Skin epidermis (tissue), 12 donors: ENCODE data around the gene APC2.
"Not testable (repeated sequence)": the region's sequence is repeated elsewhere in the genome, so short reads cannot be mapped to it uniquely, and the experiment has no call there.

Source experiments
- H3K27ac ChIP-seq, 21 experiments: fragments of 200-600 bp; sonication (generic) in 11 of 21; one replicate each; pipeline ENCODE4 v1.5.0; 2020; ENCODE audit warnings: mild to moderate bottlenecking in 3 of 21, inconsistent platforms in 2 of 21, moderate library complexity in 2 of 21
- H3K4me3 ChIP-seq, 7 experiments: fragments of 200-600 bp; sonication (generic) in 2 of 7; one replicate each; pipeline ENCODE4 v1.5.0; 2020; ENCODE audit warnings: inconsistent platforms in 2 of 7, mild to moderate bottlenecking in 2 of 7, moderate library complexity in 1 of 7

The APC2 gene

DNA sequence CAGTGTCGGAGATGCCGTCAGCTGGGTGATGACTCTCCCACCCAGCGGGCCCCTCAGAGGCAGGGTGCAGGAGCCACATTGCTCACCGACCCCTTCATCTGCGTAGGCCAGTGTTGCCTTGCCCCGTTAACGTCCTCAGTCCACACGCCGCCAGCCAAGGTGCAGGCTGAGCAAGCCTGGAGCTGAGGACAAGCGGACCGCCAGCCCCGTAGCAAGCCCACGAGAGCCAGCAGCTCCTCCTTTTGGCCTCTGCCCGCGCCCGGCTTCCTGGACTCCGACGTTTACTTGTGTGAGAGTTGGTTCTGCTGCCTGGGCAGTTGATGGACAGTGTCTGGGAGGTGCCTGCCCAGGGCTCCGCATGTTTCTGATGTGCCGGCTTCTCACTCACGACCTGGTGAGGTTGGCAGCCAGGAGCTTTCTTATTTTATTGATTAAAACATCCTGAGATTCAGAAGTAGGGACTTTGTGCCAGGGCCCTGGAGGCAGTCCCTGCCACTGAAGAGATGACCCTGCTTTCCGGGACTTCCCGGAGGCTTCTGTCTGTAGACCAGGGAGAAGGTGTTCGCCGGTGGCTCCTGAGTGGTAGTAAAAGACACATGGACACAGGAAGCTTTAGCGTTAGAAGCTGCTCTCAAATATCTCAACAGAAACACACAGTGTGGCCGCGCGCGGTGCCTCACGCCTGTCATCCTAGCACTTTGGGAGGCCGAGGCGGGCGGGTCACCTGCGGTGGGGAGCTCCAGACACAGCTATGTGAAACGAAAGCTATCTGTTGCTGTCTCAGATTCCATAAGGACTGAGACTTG, 36.7 kb upstream of the APC2 start:
- Histone ChIP-seq H3K27ac (peak overlapping the region in 3 of 21 experiments; percentile 33 to 61 (median 57)), H3K4me3 (no peak overlapping the region)

DNA sequence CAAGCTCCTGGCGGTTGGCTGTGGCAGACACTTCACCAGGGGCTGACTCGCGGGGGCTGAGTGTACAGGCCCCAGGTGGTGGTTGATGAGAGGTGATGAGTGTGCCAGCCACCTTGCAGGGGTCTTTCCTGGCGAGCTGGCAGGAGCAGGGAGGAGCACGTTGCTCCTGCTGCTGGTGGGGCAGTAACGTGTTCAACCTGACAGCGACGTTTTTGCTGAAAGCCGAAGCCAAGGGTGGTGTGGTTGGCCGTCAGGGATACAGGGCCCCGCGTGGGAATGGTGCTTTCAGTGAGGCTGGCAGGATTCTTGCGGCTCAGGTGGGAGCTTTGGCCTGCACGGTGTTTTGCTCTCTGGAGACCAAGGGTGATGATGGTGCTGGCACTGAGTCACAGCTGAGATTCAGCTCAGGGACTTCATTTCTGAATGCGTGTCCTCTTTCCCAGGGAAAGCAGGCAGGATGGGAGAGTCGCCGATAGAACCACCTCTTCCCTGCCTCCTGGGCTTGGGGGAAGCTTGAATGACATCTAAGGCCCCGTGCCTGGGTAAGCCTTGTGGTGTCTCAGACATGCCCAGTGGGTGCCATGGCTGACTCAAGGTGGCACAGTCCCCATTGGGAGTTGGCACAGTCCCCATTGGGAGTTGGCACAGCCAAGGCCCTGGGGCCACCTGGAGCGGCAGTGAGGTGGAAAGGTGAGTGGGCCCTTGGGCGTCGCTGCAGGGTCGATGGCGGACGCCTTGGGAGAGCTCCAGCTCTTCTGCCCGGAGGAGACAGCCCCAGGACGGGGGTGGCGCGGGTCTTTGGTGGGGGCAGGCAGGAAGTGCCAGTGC, 33.7 kb upstream of the APC2 start:
- H3K27ac ChIP-seq: peak overlapping the region in 19 of 21 experiments; percentile 30 to 85 (median 74)
- H3K4me3 ChIP-seq: no peak overlapping the region

DNA sequence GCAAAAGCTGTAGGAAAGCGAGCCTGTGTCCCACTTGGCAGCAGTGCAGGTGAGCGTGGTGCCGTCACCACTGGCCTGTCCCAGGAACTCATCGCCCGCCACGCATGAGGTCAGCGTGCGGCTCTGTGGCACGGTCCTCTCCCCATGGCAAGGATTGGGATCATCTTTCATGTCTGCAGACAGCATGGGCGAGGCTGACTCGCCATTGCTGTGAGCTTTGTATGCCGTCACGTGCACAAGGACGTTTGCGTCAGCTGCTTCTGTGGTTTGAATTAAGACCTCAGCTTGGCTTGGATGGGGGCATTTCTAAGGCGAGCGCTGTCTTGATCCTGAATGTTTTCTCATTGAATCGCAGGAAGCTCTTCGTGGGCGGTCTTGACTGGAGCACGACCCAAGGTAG, 32.8 kb upstream of the APC2 start:
- H3K27ac ChIP-seq: peak overlapping the region in 9 of 21 experiments; percentile 5 to 85 (median 75)

DNA sequence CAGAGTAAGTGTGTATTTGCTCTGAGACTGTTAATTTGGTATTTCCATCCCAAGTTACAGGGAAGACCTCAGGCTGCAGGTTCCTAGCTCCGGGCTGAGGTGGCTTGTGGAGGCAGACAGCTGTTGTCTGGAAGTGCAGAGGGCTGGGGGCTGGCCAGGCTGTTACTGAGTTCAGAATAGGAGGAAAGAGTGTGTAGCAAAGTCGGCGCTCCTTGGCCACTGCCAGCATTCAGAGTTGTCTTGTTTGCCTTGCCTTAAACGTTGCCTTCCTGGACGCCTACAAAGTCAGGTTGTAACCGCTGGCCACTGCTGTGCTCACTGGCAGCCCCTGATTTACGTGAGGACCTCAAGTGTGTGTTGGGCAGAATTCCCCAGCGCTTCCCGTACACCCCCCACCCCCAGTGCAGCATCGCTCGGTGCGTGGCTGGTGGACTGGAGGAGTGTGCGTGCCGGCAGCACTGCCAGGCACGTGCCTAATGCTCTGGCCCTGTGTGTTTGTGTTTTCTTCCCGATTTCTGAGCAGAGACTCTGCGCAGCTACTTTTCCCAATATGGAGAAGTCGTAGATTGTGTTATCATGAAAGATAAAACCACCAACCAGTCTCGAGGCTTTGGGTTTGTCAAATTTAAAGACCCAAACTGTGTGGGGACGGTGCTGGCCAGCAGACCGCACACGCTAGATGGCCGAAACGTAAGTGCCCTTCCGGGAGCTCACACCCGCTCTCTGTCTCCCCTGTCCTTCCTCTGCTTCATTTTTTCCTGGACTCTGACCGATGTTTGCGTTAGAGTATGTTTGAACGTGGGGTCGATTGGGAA, 32.0 kb upstream of the APC2 start:
- Histone ChIP-seq H3K4me3 (no peak overlapping the region), H3K27ac (peak overlapping the region in 4 of 21 experiments; percentile 9 to 75 (median 28))

More for the DNA sequence above, 32.8 kb upstream of the APC2 start:
- H3K4me3 ChIP-seq: no peak overlapping the region

DNA sequence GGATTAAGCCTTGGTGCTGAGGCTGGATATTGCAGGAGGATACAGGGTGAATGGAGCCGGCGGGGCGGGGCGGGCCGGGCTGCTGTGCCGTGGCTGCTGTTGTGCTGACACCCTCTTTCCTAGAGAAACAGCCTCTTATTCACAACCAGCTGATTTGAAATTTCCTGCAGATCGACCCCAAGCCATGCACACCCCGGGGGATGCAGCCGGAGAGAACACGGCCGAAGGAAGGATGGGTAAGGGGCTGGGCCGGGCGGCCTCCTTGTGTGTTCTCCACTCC, 31.5 kb upstream of the APC2 start:
- H3K4me3 ChIP-seq: no peak overlapping the region
- H3K27ac ChIP-seq: no peak overlapping the region

DNA sequence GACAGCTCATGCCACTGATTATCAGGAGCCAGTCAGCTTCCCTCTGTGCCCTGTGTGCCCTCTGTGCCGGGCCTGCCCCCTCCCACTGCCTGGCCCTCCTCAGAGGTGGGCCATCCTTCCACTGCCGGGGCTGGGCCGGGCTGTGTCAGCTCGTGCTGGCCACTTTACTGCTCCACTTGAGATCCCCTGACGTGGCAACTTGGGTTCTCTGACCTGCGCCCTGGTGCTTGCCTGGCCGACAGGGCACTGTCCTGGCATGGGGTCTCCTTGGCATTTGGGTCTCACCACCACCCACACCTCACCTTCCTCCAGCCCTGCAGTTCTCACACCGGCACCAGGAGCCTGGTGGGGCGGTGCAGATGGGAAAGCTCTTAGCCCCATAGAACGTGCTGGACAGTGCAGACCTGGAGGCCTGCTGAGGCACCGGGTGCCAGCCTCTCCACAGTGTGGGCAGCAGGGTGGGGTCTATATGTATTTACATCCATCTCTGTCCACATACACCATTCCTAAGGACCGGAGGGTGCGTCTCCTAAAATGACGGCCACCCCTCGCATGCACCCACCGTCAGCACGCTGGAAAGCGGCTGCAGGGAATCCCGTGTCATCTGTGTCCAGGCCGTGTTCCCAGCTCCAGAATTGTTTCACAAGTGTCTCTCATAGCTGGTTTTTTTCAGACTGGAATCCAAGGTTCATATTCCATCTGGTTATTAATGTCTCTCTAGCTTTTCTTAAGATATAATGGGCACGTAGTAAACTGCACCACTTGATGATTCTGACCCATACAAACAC, 30.8 kb upstream of the APC2 start:
- H3K4me3 ChIP-seq: no peak overlapping the region
- H3K27ac ChIP-seq: no peak overlapping the region

DNA sequence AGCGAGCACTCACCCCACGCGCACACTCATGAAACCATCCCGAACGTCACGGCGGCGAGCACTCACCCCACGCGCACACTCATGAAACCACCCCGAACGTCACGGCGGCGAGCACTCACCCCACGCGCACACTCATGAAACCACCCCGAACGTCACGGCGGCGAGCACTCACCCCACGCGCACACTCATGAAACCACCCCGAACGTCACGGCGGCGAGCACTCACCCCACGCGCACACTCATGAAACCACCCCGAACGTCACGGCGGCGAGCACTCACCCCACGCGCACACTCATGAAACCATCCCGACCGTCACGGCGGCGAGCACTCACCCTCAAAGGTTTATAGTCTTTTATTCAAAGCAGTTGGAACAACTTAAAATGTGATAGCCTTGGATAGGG, 29.8 kb upstream of the APC2 start:
- H3K4me3 ChIP-seq, H3K27ac ChIP-seq: not testable (repeated sequence)

DNA sequence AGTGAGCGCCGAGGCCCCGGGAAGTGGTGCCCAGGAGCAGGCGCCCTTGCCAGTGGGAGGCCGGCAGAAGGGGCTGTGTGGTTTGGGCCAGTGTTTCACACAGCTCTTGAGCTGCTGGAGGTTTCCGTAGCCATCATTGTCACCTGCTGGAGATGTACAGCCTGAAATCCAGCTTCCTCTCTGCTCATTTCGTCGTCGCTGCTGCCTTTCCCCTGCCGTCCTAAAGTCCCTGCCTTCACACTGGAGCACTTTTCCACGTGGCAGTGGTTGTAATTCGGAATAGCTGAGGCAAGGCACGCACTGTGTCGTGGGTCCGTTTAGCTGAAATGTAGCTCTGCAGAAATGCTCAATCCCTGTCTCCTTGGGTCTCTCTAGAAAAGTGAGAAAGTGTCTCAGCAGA, 29.3 kb upstream of the APC2 start:
- H3K27ac ChIP-seq: no peak overlapping the region
- no peak overlapping the region for H3K4me3 ChIP-seq

DNA sequence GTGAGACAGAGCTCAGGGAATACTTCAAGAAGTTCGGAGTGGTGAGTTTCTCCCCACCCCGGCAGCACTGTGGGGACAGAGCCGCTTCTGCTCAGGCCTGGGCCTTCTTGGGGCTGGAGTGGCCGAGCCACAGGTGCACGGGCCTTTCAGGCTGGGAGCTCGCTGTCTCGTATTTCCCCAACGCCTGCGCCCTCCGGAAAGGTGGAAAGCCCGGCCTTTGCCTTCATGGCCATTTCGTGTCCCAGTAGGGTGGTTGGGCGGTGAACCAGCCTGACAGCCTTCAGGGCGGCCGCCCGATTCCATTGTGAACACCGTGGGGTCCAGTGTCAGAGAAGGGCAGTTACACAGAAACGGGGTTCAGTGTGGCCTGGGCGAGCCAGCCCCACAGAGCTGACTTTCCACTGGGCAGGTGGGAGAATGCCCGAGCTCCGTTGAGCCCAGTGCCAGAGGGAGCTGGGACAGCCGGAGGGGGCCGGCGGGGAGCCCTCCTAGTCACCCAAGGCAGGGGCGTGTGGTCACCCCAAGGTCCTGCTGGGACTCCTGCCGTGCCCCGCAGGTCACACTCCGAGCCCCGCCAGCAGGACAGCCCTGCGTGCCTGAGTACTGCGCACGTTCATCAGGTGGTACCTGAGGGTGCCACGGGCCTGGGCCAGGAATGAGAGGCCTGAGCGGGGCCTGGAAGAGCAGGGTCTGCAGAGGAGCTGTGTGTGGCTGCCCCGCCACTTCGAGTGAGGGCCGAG, 28.5 kb upstream of the APC2 start:
- no peak overlapping the region for H3K4me3 ChIP-seq
- no peak overlapping the region for H3K27ac ChIP-seq

DNA sequence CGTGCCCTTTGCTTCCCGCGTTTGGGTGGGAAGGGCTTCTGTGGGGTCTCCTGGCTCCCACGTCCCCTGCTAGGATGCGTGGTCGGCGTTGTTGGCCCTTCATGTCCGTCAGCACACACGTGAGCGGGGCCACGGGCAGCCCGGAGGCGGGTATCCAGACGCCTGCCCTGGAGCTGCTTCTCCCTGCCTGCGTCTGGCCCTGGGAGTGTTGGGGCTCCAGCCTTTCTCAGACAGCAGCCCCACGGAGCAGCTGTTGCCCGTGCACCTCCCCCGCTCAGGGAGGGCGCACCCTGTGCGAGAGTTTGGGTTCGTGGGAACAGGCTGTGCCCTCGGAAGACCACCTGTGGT, 28.0 kb upstream of the APC2 start:
- H3K27ac ChIP-seq: no peak overlapping the region
- H3K4me3 ChIP-seq: no peak overlapping the region

DNA sequence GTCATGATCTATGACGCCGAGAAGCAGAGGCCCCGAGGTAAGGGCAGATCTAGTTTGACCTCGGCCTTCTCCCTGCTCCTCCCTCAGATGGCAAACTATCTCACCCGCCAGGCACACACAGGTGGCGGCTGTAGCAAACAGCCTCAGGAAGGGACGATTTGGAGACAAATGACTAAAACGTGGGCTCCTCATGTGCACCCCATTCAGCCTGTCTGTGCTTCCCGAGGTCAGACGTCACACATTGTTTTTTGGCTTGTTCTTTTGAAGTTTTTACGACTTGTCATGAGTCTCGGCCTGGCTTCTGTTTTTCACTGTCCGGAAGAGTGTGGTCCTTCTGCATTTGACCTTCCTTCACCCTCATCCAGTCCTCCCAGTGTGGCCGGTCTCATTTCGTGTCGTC, 27.6 kb upstream of the APC2 start:
- Histone ChIP-seq H3K4me3 (no peak overlapping the region), H3K27ac (no peak overlapping the region)

DNA sequence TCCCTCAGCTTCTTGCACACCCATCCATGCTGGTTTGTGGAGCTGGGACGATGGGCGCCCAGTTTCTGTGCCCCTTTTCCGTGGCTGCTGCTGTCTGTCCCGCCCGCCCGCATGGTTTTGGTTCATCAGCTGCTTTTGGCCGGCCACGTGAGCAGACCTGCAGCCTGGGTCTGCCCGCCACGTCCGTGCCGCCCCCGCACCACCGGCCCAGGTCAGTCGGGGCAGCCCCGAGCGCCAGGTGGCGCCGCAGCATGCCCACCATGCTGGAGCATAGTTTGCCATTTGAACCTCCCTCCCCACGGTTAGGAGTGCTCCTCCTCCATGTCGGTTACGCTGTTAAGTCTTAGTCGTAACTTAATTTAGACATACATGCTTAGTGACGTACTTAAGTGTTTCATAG, 27.0 kb upstream of the APC2 start:
- Histone ChIP-seq H3K27ac (no peak overlapping the region), H3K4me3 (no peak overlapping the region)

DNA sequence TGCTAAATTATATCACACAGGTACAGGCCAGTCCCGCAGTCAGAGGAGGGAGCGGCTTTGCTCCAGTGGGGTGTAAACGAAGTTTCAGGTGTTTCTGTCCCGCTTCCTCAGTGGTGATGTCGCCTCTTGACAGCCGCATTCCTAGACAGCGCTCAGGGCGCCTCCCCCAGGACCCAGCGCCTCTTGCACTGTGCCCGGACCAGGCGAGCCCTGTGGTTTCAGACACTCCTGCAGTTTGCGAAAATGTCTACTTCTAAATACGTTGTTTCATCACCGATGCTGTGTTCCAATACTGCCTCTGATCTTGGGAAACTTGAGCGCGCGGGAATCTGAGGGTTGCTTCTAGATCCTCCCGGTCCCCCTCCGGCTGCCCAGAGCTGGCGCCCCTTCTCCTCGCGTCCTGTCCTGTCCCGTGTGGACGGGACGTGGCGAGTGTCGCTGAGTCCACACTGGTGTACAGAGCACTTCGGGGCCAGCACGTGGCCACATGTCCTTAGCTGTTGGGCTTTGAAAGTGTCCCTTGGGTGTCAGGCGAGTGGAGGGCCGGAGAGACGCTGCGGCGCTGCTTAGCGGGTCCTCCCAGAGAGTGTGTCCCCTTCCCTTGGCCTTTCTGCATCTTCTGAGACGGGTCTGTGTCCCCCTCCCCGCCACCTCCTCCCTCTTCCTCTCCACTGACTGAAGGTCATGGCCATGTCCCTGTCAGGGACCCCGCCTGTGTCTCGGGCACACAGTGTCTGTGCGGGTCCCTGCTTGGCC, 26.3 kb upstream of the APC2 start:
- no peak overlapping the region for H3K4me3 ChIP-seq
- peak overlapping the region in 1 of 21 experiments; percentile 24 for H3K27ac ChIP-seq

DNA sequence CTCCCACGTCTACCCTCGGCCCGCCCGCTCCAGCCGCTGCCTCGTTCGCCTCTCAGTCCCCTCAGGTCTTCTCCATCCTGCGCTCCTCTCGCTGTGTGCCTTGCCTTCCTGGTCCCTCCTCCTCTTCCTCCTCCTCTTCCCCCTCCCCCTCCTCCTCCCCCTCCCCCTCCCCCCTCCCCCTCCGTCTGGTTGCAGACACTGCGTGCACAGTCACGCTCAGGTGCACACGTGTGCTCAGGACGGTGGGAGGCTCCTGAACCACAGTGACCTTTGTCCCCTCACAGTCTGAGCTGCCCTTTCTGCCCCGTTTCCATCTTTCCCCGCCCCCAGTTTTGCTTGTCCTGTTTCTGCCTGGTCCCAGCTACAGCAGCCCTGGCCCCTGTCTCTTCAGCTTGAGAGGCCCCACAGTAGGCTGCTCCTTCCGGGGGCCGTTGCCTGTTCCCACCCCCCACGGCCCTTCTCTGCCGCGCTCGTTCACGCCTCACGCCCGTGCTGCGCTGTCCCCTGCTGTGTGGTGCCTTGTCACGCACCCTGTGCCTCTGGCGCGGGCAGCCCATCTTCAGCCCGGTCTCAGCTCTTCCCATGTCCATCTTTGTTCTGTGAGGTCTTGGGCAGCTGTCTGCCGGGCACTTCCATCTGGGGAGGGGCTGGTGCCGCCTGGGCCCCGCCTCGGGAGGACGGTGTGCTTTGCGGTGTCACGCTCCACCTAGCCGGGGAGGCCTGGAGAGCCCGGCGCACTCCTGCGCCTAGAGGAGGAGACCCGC, 25.5 kb upstream of the APC2 start:
- Histone ChIP-seq H3K4me3 (no peak overlapping the region), H3K27ac (peak overlapping the region in 11 of 21 experiments; percentile 9 to 75 (median 45))

DNA sequence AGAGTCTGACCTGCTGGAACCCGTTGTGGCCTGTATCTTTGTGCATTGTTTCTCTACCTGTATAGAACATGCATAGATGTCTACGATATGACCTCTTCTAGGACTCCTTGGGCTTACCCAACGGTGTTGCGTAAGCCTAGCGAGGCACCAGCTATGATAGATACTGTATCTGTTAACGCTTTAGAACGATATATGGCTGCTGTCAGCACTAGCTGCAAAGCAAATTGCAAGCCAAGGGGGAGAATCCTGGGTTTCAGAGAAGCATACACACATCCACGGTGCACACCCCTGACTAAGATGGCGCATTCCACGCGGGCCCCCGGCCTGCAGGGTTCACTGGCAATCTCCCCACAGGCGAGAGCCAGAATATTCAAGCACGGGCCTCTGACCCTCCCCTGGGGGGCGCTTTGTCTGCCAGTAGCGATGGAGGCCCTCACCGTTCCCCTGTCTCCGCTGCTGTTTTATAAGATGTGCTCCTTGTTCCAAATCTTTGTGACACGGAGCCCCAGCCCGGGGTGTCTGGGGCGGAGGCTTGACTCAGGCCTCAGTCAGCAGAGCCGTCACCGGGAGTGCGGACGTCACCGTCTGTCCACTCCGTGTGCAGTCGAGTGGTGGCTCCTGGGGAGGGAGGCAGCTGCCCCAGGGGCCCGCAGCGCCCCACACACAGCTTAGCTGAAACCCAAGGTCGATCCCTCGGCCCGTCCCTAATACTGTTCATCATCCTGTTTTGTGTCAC, 24.7 kb upstream of the APC2 start:
- Histone ChIP-seq H3K4me3 (no peak overlapping the region), H3K27ac (peak overlapping the region in 9 of 21 experiments; percentile 11 to 63 (median 45))

DNA sequence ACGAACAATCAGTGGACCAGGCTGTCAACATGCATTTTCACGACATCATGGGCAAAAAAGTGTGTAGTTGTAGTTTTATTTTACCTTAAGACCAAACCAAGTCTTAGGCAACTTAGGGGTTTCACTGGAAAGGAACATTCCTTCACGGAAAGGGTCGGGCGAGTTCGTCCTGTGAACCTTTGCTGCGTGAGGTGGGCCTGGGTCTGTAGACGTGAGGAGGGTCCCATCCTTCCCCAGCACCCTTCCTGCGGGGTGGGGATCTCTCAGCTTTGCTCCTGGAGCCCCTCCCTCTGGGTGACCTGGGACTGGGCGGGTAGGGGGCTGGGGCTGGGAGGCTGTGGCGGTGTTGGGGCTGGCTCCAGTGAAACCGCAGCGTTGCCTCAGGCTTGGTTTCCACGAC, 24.0 kb upstream of the APC2 start:
- Histone ChIP-seq H3K4me3 (no peak overlapping the region), H3K27ac (peak overlapping the region in 4 of 21 experiments; percentile 11 to 60 (median 50))

DNA sequence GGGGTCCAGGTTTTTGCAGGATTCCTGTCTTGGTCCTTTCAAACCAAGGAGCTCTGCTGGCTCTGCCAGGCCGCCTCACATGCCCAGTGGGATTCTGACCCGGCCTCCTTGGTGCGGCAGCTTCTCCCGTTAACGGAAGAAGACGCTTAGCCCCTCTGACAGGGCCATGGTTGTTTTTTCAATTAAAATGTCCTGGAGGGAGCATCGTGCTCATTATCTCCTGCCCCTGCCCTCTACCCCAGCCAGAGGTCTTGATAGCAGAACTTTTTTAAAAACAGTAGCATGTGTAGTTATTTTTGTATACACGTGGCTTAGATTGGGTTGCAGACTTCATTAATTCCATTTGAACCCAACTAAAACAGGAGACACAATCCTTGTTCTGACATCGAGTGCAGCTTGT, 23.2 kb upstream of the APC2 start:
- no peak overlapping the region for H3K27ac ChIP-seq
- H3K4me3 ChIP-seq: no peak overlapping the region
